Measurements from ENCODE around the gene SLC22A12. TPM values are rescaled to one million over a fixed set of nuclear protein-coding genes. Genes with fewer than 3 reads are reported as not detected.
A peak's percentile ranks its signal among the peaks of the same experiment; 100 is the strongest.

SLC22A12 gene
- total RNA-seq, 1 donor from 2014 or later = not detected

DNA sequence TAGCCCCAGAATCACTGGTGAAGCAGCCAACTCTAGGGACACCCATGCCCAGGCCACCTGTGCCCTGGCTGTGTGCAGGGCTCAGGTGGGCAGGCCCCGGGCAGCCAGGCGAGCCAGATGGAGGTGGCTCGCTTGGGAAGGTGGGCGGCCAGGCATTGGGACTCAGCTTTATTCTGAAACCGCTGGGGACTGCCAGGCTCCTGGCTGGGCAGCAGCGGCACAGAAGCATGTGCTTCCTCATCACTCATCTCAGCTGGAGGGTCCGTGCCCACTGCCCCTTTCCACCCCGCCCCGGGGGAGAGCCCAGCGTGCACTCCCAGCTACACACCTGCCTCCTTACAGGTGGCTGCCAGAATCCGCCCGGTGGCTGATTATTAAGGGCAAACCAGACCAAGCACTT, 27.1 kb upstream of the SLC22A12 start:
- no peak for DNase-seq

DNA sequence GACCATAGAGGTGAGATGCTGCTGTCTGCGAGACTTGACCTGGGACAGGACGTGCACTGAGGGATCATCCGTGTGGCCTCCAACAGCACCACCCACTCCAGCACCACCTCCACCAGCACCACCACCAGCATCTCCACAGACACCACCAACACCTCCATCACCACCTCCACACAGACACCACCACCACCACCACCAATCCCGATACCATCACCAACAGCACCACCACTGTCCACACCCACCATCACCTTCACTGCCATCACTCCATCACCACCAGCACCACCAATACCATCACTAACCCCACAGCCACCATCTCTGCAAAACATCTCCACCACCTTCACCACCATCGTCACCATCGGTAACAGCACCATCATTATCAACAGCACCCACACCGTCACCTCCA, 26.6 kb upstream of the SLC22A12 start:
- no peak for DNase-seq

DNA sequence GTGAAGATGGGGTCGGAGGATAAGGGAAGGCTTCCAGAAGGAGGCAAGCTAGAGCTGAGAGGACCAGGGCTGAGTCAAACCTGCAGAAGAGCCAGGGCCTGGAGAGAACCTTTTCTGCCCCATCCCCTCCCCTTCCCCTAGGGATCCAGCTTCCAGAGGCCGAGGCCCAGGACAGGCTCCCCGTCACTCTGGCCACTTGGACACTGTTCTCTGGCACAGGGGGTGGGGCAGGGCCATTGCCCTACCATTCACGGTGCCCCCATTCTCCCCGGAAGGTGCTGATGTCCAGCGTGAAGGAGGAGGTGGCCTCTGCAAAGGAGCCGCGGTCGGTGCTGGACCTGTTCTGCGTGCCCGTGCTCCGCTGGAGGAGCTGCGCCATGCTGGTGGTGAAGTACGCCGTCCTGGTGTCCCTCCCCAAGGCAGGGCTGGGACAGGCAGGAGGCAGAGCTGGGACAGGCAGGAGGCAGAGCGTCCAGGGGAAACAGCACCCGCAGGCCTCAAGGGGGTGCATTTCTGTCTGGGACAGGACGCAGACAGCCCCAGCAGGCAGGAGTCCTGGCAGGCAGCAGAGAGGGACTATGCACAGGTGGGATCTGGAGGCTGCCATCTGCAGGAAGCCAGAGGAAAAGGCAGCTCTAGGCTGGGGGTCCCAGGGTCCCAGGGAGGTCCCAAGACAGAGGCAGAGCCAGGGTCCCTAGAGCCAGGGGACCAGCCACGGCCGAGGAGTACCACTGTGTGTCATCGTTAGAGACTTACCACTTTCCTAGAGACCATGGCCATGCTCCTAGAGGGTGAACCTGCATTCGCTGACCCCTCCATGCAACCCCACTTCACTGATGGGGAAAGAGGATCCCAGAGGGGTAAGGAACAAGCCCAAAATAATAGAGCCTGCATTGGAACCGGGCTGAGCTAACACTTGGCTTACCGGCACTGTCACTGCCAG, 25.8 kb upstream of the SLC22A12 start:
- DNase-seq = no peak

DNA sequence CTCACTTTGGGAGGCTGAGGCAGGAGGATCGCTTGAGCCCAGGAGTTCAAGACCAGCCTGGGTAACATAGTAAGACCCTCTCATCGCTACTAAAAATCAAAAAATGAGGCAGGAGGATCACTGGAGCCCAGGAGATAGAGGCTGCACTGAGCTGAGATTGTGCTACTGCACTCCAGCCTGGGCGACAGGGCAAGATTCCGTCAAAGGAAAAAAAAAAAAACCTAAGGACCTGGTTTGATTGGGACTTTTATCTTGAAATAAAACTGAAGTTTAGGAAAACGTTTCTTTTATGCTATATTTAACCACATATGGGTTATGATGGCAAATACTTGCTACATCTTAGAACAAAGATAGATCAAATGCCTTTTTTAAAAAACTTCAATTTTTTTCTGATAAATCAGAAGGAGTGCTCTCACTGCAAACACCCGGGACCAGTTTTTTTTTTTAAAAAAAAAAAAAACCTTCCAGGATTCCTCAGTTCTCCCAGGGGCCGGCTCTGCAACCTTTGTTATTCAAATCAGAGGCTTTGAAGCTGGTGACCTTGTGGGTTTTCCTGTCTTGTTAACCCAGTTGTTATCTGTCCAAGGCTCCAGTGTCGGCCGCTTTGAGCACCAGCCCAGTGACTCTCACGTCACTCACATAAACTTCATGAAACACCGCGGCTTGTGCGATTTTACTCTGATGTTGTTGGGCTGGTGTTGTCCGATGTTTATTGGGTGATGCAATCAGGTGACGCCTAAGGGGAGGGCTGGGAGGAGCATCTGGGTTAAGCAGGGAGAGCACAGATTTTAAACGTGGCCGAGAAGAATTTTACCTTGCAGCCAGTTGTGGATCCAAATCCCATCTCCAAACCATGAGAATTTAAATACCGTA, 24.7 kb upstream of the SLC22A12 start:
- DNase-seq = peak; percentile 76

DNA sequence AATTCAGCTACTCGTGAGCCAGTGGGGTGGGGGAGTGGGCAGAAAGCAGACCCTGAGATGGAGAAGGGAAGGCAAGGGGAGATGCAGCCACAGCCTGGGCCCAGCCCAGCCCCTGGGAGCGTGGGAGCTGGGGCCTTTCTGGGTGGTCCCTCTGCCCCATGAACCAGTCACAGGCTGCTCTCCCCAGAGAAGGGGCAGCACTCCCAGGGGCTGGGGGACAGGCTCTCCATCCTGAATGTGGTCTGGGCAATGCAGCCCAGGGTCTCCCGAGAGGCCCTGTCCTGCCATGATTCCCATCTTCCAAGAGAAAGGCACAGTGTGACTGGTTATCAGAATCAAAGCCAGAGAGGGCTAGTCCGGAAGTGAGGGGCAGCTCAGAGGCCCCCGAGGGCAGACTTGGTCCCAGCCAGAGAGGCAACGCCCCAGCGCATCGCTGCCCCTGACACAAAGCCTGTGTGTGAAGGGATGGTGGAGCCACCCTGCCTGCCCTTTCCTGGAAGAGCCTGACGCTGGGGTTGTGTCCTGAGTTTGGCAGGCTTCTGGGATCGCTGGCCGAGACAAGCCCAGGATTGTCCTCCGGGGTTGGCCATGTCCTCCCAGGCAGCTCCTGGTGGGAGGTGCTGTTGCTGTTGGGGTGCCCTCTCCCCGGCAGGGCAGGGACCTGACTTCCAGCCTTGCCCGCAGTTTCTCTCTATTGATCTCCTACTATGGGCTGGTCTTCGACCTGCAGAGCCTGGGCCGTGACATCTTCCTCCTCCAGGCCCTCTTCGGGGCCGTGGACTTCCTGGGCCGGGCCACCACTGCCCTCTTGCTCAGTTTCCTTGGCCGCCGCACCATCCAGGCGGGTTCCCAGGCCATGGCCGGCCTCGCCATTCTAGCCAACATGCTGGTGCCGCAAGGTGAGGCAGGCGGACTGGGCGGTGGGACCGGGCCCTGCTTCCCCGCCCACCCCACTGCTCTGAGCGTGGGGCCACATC, 23.8 kb upstream of the SLC22A12 start:
- DNase-seq = no peak

DNA sequence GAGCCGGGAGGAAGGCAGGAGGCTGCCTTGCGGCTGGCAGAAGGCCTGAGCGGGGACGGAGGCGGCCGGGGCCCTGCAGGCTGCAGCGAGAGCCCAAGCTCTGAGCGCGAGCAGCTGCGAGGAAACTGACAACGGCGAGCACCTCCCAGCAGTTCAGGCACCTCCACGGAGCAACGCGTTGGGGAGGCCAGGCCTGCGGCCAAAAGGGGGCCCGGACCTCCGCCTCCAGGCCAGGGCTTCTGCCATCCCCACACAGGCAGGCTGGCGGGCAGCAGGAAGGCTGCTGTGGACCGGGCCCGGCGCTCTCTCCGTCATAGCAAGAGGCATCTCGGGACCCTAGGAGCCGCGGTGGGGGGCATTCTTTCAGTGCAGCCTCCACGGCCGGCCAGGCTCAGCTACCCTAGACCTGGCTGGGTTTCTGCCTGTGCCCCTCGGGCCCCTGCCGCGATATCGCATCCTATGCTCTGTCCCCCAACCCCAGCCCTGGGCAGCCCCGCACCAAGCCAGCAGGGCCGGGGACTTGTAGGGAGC, 22.9 kb upstream of the SLC22A12 start:
- DNase-seq = no peak

DNA sequence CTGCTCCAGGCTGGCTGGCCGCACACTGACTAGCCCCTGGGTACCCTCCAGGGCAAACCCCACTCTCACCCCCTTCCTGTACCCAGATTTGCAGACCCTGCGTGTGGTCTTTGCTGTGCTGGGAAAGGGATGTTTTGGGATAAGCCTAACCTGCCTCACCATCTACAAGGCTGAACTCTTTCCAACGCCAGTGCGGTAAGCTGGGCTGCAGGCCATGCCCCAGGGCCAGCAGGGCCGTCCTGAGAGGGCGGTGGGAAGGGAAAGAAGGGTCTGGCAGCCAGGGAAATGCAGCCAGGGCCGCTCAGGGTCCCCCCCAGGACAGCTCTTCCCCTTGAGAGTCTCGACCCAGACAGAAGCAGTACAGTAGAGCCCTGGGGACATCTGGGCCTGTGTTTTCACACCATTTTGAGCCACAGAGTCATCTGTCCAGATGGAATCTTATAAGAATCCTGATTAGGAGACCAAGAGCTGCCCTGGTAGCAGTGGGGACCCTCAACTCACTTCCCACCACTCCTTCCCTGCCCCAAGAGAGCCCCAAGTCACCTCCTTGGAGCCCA, 22.4 kb upstream of the SLC22A12 start:
- no peak for DNase-seq

DNA sequence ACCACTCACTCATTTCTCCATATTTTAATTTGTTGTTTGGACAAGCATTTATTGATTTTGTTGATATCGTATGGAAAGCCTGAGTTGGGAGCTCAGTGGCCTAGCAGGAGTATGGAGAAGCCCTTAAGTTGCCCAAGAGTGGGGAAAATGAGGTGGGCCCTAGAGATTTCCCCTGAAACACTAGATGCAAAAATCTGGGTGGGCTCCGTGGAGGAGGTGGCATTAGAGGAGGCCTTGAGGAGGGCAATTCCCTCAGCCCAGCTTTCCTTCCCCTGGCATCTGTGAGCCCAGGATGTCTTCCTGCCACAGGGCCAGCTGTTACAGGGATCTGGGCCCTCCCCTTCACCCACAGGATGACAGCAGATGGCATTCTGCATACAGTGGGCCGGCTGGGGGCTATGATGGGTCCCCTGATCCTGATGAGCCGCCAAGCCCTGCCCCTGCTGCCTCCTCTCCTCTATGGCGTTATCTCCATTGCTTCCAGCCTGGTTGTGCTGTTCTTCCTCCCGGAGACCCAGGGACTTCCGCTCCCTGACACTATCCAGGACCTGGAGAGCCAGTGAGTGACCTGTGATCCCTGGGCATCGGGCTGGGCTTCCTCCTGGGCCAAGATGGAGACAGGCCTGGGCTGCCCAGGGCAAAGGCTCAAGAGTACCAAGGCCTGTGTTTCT, 21.6 kb upstream of the SLC22A12 start:
- DNase-seq = no peak

DNA sequence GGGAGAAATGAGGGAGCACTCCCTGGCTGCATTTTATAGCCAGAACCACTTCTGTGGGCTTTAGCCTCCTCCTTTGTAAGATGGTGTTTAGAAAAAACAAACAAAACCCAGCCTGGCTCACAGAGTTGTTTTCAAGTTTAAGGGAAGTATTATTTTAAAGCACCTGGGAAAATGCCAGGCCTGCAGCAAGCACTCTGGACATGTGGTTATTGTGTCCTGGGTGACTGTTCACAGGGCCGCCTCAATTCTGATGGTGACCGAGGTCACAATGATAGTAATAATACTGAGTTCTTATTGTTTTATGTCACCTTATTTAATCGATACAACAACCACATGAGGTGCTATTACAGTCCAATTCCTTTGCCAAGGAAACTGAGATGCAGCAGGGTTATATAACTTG, 20.7 kb upstream of the SLC22A12 start:
- no peak for DNase-seq

DNA sequence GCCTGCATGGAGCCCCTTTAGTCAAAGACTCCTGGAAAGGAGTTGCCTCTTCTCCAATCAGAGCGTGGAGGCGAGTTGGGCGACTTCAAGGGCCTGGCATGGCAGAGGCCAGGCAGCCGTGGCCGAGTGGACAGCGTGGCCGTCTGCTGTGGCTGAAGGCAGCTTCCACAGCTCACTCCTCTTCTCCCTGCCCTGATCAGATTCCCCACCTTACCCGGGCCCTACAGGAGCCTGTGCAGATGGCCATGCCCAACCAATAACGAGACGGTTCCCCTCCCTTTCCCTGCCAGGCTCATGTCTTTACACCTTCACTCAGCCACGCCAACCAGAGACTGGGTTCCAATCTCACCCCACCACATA, 20.0 kb upstream of the SLC22A12 start:
- DNase-seq = no peak

DNA sequence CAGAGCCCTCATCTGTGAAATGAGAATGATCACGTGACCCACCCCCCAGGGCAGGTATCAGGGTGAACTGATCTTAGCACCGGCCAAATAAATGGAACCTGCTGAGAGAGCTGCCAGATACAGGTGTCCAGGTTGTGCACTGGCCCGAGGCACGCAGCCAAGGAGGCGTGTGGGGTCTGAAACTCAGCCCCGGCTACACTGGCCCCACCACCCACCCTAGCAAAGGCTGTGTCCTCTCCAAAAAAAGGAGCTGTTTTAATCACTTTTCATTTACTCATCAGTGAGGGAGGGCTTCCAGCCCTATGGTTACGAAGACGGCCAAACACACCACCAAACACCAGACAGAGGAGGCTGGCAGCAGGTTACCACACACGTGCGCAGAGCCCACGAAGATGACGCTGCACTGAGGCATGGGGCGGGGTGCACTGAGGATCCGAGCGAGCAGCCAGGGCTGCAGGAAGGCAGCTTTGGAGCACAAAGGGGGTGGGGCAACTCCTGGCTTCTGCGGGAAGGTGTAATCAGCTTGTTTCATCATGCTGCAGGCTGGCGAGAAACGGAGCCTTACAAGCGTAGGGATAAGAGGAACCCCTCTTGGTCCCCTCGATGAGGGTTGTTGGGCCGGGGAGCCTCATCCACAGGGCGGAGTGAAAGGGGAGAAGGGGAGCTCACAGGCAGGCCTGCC, 19.5 kb upstream of the SLC22A12 start:
- DNase-seq = no peak

DNA sequence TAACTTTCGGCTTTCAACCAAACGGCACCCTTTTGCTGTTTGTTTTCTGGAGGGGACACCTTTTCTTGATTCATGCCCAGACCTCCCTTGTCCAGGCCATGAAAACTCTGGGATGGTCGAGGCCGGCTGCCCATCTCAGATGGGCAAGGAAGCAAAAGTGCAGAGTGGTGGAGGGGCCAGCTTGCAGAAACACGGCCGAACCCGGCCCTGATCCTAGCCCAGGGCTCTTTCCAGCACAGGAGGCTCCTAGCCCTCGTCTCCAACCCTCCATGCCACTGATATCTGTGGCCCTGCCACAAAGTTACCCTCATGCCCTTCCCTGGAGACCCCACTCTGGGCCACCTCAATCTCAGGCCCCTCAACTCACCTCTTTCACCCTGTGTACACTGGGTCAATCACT, 18.9 kb upstream of the SLC22A12 start:
- DNase-seq = no peak

DNA sequence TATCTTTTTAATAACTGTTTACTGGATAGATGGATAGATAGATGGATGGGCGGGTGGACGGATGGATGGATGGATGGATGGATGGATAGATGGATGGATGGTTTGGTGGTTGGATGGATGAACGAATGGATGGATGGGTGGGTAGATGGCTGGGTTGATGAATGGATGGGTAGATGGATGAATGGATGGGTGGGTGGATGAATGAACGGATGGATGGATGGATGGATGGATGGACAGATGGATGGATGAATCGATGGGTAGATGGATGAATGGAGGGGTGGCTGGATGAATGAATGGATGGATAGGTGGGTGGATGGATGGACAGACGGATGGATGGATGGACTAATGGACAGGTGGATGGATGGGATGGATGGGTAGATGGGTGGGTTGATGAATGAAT, 13.8 kb upstream of the SLC22A12 start:
- DNase-seq = no peak

DNA sequence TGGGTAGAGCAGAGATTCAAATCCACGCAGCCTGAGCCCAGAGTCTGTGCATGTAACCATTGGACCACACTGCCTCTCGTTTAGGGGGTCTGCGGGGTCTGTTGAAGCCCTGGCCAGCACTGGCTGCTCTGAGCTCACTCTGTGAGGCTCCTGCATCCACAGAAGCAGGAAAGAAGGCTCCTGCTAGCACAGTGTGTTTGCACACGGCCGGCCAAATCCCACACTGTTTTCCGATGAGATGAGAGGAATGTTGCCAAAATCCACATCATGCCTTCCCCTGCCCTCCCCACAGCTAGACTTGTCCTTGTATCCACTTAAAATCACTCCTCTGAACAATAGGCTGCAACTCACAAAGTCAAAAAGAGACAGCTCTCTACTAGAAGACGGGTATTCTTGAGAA, 10.6 kb upstream of the SLC22A12 start:
- no peak for DNase-seq

DNA sequence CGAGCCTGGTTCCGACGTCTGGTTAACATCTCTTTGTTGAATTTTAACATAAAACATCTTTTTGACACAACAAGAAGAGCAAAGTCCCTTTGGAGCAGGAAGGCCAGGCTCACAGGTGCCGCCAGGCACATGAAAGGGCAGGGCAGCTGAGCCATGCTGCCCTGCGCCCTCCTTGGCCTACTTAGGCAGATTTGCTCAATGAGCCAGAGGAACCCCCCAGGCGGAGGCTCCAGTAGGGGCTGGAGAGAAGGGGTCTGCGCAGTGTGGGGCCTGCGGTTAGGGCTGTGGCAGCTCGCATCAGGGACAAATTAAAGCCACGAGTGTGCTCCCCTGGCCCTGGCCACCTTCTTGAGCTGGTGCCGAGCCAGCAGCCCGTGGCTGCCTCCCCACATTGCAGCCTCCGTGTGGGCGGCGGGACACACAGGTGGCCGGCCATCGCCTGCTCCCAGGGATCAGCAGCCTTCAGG, 9.9 kb upstream of the SLC22A12 start:
- no peak for DNase-seq

DNA sequence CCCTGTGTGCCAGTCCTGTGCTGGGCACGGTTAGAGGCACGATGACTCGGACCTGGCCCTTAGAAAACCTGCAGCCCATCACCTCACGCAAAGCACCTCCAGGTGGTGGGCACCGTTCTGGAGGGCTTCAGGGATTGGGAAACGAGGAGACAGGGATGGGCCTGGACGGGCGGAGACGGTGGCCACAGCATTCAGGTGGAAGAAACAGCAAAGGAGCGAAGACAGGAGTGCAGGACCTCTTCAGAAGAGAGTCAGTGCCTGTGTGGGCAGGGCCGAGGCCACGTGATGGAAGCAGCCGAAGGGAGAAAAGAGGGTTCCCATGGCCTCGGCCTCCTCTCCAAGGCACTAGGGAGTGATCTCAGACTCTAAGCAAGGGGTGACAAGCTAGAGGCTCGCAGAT, 8.1 kb upstream of the SLC22A12 start:
- no peak for DNase-seq

DNA sequence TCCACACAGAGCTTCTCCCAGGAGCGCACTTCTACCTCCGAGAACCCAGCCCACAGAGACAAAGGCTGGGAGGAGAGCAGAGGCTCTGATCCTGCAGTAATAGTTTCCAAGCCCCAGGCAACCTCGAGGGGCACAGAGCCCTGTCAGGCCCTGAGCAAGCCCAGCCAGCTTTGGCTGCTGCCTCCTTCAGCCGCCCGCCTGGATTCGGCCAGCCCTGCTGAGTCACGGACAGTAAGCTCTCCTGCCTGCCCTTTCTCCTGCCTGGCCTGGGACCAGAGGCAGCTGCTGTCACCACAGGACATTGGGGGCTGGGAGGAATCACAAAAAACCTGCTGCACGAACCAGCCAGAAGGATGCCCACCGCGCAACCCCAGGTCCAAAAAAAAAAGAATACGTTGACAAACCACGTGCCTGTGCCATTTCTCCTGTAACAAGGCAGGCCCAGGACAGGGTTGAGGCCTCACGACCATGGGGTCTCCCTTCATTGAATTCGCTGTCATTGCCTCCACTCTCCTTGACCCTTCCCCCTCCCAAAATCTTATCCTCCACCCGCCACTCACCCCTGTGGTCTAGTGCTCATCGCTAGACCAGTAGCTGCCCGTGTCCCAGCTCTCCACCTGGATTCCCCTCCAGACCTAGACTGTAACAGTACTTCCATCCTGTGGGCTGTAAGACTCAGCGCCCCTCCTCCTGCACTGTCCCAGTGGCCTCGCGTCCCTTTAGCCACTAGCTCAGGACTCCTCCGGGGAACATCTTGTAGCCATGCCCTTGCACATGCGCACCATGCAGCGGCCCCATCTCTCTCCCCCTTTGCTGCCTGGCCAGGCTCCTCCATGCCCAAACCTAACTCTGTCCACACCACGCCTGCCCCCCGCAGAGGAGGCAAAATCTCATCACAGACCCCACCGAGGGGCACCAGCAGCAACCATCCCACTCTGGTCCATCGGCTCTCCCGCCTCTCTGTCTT, 7.4 kb upstream of the SLC22A12 start:
- DNase-seq = no peak

DNA sequence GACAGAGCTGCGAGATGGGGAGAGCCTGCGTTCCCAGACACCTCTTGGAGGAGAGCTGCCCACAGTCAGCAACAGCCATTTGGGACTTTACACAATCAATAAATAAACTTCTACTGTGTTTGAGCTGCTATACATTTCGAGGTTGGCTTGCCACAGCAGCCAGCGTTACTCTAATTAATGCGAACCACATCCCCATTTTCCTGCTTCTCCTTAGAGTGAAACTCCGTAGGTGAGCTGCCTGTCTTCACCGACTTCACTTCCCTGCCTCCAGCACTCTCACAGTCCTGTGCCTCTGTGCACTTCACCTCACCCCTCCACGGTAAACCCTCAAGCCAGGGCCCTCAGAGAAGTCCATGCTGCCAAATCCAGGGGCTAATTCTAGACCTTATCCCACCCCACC, 5.9 kb upstream of the SLC22A12 start:
- no peak for DNase-seq

DNA sequence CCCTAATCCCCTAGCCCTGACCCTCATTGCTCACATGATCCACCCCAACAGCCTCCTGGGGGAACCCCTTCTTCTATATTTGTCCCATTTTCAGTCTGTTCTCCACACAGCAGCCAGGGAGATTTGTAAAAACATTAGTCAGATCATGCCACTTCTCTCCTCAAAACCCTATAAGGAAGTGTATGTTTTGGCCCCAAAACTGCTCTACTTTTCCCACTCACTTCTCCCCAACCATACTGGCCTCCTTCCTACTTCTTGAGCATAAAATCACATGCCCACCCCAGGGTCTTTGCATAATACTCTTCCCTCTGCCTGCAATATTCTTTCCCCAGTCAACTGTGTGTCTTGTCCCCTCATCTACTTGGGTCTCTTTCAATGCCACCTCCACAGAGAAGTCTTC, 4.7 kb upstream of the SLC22A12 start:
- no peak for DNase-seq

All from dermis blood vessel endothelial cell (primary cell).